WTC11 (cell line): Measurements from ENCODE around the gene WTAP.

ENCODE experiments used
- ATF3 ChIP-seq: sonication (generic); formaldehyde crosslinking; conservative IDR thresholded peaks from 2 replicates; pipeline ENCODE4 v1.8.1; 2022; ENCODE audit warnings: mild to moderate bottlenecking, missing genetic modification reagents
- CBFB ChIP-seq: sonication (generic); formaldehyde crosslinking; IDR thresholded peaks from 2 replicates; pipeline ENCODE4 v1.8.1; 2022; ENCODE audit warnings: mild to moderate bottlenecking, low read depth, missing genetic modification reagents
- CTCF ChIP-seq: fragments of 200-600 bp; IDR thresholded peaks from 2 replicates; pipeline ENCODE4 v1.8.0; 2022; ENCODE audit warnings: antibody characterized with exemption
- ESRRA ChIP-seq: sonication (generic); formaldehyde crosslinking; IDR thresholded peaks from 2 replicates; pipeline ENCODE4 v1.8.1; 2022; ENCODE audit warnings: mild to moderate bottlenecking, missing genetic modification reagents, borderline replicate concordance
- ETV6 ChIP-seq: sonication (generic); formaldehyde crosslinking; IDR thresholded peaks from 2 replicates; pipeline ENCODE4 v1.8.1; 2022; ENCODE audit warnings: mild to moderate bottlenecking, missing genetic modification reagents
- FOXK1 ChIP-seq: sonication (generic); formaldehyde crosslinking; IDR thresholded peaks from 2 replicates; pipeline ENCODE4 v1.8.0; 2022; ENCODE audit warnings: mild to moderate bottlenecking, moderate library complexity, missing genetic modification reagents
- NFATC4 ChIP-seq: fragments of 250-450 bp; sonication (Bioruptor Pico); IDR thresholded peaks from 2 replicates; pipeline ENCODE4 v1.9.0; 2021; ENCODE audit warnings: mild to moderate bottlenecking
- NR3C1 ChIP-seq: sonication (generic); formaldehyde crosslinking; conservative IDR thresholded peaks from 2 replicates; pipeline ENCODE4 v1.8.1; 2023; ENCODE audit warnings: low read depth, mild to moderate bottlenecking, missing genetic modification reagents
- USF2 ChIP-seq: sonication (generic); formaldehyde crosslinking; IDR thresholded peaks from 2 replicates; pipeline ENCODE4 v1.8.1; 2023; ENCODE audit warnings: mild to moderate bottlenecking, missing genetic modification reagents, moderate library complexity
- ZNF138 ChIP-seq: sonication (generic); formaldehyde crosslinking; conservative IDR thresholded peaks from 2 replicates; pipeline ENCODE4 v1.8.1; 2022; ENCODE audit warnings: mild to moderate bottlenecking, moderate library complexity, missing genetic modification reagents
- ZNF232 ChIP-seq: sonication (generic); formaldehyde crosslinking; IDR thresholded peaks from 2 replicates; pipeline ENCODE4 v1.8.0; 2022; ENCODE audit warnings: mild to moderate bottlenecking, missing genetic modification reagents
- ZNF263 ChIP-seq: sonication (generic); formaldehyde crosslinking; IDR thresholded peaks from 2 replicates; pipeline ENCODE4 v1.8.1; 2022; ENCODE audit warnings: low read depth, mild to moderate bottlenecking, moderate library complexity, missing genetic modification reagents
- ZNF425 ChIP-seq: fragments of 250-450 bp; sonication (Bioruptor Pico); conservative IDR thresholded peaks from 2 replicates; pipeline ENCODE4 v1.9.0; 2021; ENCODE audit warnings: mild to moderate bottlenecking

GRCh38 chr6:159700970-159701369 lies 26.3 kb upstream of the WTAP start:
- TF ChIP-seq CTCF, result no peak
- no peak for TF ChIP-seq FOXK1 (CRISPR knock-in tag)
- TF ChIP-seq ZNF232, result no peak
- TF ChIP-seq ETV6 (CRISPR knock-in tag), result no peak
- no peak for TF ChIP-seq ATF3 (CRISPR knock-in tag)
- no peak for TF ChIP-seq CBFB (CRISPR knock-in tag)
- TF ChIP-seq ZNF425 (CRISPR knock-in tag), result no peak
- TF ChIP-seq ZNF263 (CRISPR knock-in tag), result no peak
- TF ChIP-seq USF2, result no peak
- TF ChIP-seq NFATC4 (CRISPR knock-in tag), result no peak
- TF ChIP-seq ZNF138, result no peak
- TF ChIP-seq NR3C1 (CRISPR knock-in tag), result no peak
- TF ChIP-seq ESRRA (CRISPR knock-in tag), result no peak
